ENCODE data around the gene LPCAT1.

GRCh38 chr5:1537603-1538154 lies 13.9 kb upstream of the LPCAT1 start:
- TF ChIP-seq CTCF (IDR thresholded peaks at IDR 0.05; ENCODE audit: insufficient read depth, low read depth, low read length): no peak
- TF ChIP-seq EZH2 (IDR thresholded peaks at IDR 0.05; ENCODE audit: insufficient read depth, low read length): no peak
